ENCODE data around the gene VAMP8.

GRCh38 chr2:85613717-85614515 is 36.5 kb downstream of the VAMP8 start:
- no peak for TF ChIP-seq CTCF (conservative IDR thresholded peaks at IDR 0.05)
- TF ChIP-seq ZFX (IDR thresholded peaks at IDR 0.05), result no peak
